Measurements from ENCODE around the gene PCBD1.
"Not testable (repeated sequence)": the region's sequence is repeated elsewhere in the genome, so short reads cannot be mapped to it uniquely, and the experiment has no call there.

Gene PCBD1

GRCh38 chr10:70887804-70888800, at the start of gene PCBD1:
Gene PCBD1, minus strand, starts transcription at chr10:70888565. Its CDS starts 32 bp downstream, at chr10:70888533.
- DNase-seq (ENCODE audit: low read depth) = peak; percentile 32

GRCh38 chr10:70937661-70938060, 49.3 kb upstream of the PCBD1 start:
- DNase-seq (ENCODE audit: low read depth) = no peak

DNA sequence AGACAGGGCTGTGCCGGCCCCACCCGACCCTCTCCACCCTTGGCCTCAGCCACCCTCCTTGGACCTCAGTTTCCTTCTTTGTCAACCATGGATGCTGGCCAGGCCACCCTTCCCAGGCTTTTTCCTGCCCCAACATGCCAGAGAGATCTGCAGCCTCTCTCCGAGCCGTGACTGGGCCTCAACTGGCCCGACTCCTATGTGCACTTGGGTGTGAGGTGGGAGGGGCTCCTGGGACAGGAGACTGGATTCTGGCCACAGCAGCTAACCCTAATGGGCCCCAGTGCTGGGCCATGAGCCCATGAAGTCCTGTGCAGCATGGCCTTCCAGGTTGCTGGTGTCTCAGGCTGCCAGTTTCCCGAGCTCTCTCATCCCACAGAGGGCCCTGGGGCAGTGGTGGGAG, 47.7 kb upstream of the PCBD1 start:
- no peak for DNase-seq (ENCODE audit: low read depth)

DNA sequence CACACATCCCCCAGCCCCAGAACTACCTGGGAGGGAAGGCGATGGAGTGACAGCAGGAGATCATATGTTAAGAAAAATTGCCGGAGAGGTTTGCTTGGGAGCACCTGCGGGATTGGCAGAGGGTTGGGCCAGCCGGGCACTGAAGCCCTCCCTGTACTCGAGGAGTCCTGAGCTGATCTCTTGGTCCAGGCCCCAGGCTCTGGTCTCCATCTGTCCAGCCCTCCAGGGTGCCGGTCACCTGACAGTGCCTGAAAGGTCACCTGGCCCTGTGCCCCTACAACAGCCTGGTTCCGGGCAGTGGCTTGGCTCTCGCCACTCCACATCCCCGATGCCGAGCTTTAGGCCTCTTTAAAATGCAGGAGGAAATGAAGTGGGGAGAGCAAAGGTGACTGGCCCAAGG, 47.3 kb upstream of the PCBD1 start:
- DNase-seq (ENCODE audit: low read depth) = no peak

DNA sequence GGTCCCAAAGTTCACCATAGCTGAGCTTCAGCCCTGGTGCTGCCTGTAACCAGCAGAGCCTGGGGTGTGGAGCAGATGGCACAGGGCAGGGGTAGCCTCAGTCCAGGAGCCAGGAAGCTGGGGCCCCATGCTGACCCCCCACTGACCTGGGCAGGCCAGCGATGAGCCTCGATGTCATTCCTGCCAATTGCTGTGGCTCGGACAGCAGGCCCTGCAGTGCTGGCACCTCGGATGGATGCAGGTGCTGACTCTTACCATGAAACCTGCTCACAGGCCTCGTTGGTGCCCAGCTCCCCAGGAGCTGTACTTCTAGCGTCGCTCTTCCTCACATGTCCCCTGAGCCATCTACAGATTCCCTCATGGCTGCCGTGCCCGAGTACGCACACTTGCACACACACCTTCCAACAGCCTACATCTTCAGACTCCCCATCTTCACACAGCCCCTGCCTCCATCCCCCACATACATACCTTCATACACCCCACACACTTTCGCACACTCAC, 46.8 kb upstream of the PCBD1 start:
- no peak for DNase-seq (ENCODE audit: low read depth)

DNA sequence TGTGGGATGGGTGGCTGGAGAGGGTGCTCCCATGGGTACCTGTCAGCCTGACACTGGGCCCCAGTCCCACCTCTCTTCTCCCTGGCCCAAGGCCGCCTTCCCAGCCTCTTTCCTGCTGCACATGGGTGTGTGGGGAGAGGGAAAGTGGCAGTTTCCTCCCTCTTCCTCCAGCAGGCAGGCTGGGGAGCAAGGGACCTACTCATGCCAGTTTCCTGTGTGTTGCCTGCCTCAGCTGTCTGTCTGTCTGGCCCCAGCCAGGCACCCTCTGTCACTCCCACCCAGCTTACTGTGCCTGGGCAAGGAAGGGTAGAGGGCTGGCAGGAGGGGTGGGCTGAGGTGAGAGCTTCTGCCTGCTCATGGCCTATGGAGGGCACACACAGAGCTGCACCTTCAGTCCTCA, 46.3 kb upstream of the PCBD1 start:
- DNase-seq (ENCODE audit: low read depth) = no peak

- no peak for DNase-seq (ENCODE audit: low read depth)
These were observed 44.2 kb upstream of the PCBD1 start for GRCh38 chr10:70932392-70933196.

- no peak for DNase-seq (ENCODE audit: low read depth)
These were observed 42.9 kb upstream of the PCBD1 start for GRCh38 chr10:70931168-70931815.

DNA sequence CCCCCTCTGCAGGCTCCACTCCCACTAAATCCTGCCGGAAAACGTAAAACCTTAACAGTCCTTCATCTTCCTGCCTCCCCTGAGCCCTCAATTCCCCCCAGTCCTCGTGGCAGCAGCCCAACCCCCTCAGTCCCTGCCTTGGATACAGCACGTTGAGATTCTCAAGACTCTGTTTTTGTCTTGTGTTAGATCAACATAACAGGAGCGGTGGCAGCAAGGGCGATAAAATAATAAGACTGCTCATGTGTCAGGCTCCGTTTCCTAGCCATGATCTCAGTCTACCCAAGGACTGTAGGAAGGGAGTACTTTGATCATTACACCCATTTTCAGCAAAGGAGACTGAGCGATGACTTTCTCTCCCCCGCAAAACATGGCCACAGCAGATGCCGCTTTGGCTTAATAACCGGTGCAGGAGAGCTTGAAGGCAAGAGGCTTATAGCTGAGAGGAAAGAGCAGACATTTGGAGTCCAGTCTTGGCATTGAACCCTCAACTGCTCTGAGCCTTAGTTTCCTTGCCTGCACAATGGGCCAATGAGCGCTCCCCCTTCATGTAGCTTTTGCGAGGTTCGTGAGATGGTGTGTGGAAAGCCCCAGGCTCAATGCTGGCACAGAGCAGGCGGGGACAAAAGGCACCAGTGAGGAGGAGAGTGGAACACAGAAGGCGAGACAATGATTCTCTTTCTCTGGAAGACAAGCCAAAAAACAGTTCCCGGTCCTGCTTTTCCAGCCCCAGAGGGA, 42.1 kb upstream of the PCBD1 start:
- DNase-seq (ENCODE audit: low read depth) = no peak

DNA sequence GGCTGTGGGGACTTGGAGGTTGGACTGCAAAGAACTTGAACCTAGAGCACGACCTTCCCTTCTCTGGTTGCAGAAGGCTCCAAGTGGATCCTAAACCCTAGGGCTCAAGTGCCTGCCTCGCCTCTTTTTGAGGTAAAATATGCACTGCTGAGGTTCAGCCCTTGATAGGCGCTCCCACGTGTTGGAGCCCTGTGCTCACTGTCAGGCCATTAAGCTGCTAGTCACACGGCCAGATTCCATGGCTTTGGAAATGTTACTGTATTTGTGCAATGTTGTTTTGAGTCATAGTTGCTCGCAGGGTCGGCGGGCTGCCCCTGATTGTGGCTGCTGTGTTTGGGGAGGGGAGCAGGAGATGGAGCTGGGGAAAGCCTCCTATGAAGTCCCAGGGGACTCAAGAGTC, 39.8 kb upstream of the PCBD1 start:
- DNase-seq (ENCODE audit: low read depth) = no peak

GRCh38 chr10:70927189-70927943, 39.0 kb upstream of the PCBD1 start:
- no peak for DNase-seq (ENCODE audit: low read depth)

DNA sequence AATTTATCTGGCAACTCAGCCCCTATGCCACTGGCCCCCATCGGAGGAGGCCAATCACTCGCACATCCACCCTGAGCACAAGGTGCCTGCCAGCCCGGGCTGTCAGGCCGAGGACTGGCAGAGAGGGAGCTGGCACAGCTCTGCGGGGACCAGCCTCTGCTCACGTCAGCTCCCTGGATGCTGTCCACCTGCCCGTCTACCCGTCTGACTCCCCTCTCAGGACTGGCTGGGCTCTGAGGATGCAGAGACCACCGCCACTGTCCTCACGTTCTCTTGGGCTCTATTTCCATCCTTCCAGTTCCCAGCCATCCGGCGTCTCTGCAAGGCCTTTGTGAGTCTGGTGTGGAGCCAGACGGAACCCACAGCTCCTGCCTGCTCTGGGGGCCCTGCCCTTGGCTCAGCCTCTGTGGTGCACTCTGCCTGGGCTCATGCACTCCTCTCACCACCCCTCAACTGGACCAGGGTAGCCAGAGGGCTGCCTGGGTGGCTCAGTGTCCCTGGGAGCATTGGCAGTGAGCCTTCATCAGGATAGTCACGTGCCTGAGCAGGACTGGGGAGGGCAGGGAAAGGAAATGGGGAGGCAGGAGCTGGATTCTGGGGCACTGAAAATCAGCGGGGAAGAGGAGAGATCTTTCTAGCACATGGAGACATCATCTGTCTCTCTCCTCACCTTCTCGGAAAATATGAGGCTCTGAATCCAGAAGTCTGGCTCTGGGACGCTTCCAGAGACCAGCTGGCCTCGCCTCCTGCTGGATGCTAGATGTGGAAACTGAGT, 38.0 kb upstream of the PCBD1 start:
- DNase-seq (ENCODE audit: low read depth) = no peak

DNA sequence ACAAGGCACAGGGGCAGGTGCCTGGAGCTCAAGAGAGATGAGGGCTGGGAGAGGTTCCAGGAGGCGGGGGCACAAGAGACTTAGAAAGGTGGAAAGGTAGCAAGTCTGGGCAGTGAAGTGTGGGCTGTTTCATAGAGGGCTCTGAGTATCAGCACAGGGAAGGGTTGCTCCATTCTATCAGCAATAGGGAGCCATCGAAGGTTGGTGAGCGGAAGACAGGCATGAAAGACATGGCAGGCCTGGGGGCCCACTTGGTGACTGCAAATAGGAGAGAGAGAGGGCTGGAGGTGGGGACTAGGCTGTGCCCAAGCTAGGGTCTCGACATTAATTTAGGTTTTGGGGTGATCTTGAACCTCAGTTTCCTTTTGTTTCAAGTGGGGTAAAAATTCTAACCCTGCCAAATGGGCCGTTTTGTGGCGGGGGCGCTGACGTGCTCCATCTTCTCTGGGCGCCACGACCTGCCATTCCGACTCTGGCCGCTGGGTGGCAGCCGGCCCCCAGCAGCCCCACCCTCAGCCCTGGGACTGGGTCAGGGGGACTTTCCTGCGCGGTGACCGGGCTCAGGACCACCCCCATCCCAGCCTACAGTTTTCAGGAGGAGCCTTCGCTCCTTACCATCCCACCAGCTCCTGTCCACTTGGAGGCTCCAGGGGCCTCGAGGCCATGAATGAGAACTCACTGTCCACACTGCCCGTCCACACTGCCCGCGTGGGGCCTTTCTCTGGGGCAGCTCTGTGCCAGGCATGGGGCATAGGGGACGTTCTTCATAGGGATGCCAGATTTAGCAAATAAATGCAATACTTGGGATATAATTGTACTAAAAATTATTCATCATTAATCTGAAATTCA, 37.2 kb upstream of the PCBD1 start:
- peak; percentile 5 for DNase-seq (ENCODE audit: low read depth)

DNA sequence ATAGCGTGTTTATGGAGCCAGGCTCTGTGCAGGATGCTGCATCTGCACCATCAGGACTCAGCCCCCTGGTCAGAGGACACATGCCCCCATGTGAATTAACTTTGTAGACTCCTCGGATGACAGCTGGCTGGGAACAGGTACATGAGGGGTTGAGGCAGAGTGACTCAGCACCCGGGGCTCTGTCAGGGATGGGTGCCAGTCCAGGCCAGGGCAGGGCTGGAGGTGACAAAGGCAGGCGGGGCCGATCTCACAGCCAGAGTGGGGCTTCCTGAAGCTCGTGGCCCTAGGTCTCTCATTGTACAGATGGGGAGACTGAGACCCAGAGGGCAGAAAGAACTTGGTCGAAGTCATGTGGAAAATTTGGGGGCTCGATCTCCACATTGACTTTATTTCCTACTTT, 35.3 kb upstream of the PCBD1 start:
- no peak for DNase-seq (ENCODE audit: low read depth)

GRCh38 chr10:70921285-70921684, 32.9 kb upstream of the PCBD1 start:
- DNase-seq (ENCODE audit: low read depth) = no peak

DNA sequence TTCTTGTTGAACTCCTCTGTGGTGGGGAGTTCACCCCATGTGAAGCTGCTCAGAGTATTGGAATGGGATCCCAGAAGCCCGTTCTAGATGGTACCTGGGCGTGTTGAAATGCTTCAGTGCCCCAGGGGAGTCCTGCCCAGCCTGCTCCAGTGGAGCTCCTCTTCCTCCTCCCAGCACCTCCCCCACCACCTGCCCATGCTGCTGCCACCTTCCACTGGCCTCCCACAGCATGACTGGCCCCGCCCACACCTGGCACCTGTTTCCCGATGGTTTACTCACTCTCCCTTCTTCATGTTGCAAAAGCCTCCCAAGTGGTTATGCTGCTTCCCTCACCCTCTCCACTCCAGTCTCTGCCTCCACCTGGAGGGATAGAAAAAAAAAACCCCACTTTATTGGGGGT, 32.2 kb upstream of the PCBD1 start:
- no peak for DNase-seq (ENCODE audit: low read depth)

GRCh38 chr10:70919906-70920305, 31.5 kb upstream of the PCBD1 start:
- DNase-seq (ENCODE audit: low read depth) = not testable (repeated sequence)

- no peak for DNase-seq (ENCODE audit: low read depth)
These were observed 30.6 kb upstream of the PCBD1 start for GRCh38 chr10:70918851-70919530.
